OCI-LY1 (cell line): ENCODE data around the gene ADAMTS17.

Experiments used
- CTCF ChIP-seq: fragments of 200-600 bp; sonication (generic), shearing (Covaris generic); IDR thresholded peaks from 2 replicates; pipeline ENCODE4 v1.5.1; 2017; ENCODE audit warnings: mild to moderate bottlenecking, antibody characterized with exemption, low read length, moderate library complexity, mixed read lengths
- EZH2 ChIP-seq: fragments of 200-600 bp; sonication (generic), shearing (Covaris generic); IDR thresholded peaks from 2 replicates; pipeline ENCODE4 v1.8.0; 2017; ENCODE audit warnings: borderline replicate concordance, mixed run types, mild to moderate bottlenecking, antibody characterized with exemption, low read length, moderate library complexity, mixed read lengths

- TF ChIP-seq EZH2, result no peak
- TF ChIP-seq CTCF, result no peak
Observed at GRCh38 chr15:100334015-100334414, 7.8 kb downstream of the ADAMTS17 start.
